HG03460 (cell line): ENCODE measurements around the gene INHA.
A peak's percentile ranks its signal among the peaks of the same experiment; 100 is the strongest.

Experiments used
- ATAC-seq: cut with Tn5 transposase; IDR thresholded peaks from one replicate; pipeline ENCODE4 v1.9.1; 2021; ENCODE audit not compliant: unreplicated experiment

INHA gene

DNA sequence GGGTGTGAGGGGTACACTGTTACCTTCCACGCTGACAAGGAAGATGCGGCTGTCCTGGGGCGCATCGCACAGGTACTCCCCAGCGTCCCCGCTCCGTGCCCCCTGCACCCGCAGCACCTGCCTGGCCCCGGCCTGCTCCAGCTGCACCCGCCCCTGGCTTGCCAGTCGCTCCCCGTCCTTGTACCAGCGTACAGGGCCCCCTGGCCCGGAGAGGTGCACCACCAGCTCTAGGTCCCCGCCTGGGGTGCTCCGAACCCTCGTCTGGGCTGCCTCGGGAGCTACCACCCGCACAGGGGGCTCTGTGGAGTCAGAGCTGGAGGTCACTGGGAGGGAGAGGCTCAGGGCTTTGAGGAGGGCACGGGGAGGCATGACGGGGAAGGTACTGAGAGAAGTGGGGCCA is 14.8 kb upstream of the INHA start:
- no peak for ATAC-seq

DNA sequence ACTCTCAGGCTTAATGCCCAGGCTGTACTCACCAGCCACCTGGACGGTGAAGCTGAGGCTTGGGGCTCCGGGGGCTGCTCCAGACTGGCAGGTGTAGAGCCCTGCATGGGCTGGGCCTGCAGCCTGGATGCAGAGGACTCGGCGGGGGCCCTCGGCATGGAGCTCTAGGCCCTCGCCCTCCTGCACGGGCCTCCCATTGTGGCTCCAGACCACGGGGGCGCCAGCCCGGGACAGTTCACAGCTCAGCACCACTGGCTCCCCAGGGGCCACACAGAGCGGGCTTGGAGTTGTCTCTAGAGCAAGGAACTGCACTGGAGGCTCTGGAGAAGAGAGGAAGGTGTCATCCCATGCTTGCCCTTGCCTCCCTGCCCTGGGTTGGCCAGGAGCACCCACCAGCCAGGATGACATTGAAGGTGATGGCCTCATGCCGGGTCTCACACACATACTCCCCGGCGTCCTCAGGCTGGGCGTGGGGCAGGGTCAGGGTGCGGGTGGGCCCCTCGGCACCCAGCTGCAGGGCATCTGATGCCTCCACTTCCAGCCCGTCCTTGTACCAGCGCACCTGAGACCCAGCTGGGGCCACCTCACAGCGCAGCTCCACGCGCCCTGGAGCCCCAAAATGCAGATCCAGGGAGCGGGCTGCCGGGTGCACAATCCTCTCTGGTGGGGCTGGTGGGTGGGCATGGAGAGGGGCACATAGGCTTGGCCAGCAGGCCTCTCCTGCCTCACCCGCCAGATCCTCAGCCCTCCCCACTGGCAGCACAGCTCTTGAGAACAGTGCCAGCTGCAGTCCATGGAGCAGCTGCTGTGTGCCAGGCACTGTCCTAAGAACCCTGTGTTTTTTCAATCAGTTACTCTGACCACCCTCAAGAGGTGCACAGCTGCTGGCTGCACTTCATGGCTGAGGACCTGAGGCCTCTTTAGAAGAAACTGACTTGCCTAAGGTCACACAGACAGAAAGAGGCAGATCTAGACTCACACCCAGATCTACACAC is 14.0 kb upstream of the INHA start:
- no peak for ATAC-seq

DNA sequence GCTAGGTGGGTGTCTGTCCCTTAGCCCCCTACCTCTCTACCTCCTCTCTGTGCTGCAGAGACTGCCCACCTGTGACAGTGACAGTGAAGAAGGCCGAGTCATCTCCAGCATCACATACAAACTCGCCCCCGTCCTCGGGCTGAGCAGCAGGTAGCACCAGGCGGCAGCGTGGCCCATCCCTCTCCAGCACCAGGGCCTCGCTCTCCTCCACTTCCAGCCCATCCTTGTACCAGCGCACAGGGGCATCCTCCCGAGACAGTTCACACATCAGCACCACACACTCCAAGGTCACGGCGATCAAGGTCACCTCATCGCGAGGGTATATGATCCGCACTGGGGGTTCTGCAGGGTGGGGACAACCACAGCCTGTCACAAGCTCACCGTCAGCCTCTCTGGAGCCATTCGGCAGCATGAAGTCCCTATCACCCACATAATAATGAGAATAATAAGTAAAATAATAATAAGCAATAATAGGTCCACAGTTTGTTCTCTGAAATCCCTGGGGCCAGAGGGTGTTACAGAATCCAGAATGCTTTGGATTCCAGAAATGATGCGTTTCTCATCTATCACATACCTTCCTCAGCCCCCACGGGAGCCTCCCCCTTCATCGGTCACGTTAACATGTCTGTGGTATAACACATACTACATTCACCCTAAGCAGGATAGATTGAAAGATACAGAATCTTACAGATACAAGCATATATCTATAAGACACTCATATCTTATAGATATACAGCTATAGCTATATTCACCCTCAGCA is 12.8 kb upstream of the INHA start:
- ATAC-seq: no peak

DNA sequence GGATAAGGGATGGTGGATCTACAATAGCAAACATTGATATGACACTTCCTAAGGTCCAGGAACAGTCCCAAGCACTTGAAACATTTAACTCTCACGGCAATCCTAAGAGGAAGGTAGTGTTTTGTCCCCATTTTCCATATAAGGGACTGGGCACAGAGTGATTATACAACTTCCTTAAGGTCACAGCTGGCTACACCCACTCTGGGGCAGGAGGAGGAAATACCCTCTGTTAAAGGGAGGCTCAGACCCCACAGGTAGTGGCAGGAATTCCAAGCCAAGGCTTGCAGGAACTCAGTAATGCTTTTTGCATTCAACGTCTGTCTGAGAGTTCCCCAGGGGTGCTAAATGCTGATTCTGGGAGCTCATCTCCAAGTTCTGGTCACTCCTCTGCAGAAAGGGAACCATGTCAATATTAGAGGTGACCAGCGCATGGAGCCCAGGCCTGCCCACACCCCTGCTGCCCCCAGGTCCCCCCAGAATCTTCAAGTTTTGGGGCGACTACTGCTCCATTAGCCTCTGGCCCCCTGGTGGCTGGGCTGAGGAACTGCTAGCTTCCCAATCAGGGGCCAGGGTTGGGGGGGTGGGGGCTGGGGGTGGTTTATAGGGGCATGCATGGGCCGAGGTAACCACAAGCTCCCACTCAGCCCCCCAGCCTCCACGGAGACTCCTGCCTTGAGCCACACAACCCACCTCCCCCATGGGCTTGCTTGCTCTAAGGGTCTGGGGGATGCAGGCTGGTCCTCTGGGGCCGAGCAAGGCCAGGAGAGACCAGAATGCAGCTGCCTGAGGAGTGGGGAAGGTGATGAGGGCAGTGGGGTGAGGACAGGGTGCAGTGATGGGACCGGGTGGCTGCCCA is 11.8 kb upstream of the INHA start:
- ATAC-seq: peak; percentile 61

DNA sequence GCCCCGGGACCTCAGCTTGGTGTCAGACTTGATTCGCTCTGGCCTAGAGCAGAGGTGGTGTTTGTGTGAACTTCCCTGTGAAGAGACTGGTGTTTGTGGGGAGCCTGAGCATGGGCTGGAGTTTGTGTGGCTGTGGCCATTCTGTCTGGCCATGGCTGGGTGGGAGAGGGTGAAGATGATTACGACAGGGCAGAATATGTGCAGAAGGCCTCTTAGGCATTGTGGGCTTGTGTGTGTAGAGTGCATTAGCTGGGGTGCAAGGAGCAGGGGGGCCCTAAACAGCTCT is 11.3 kb upstream of the INHA start:
- ATAC-seq: no peak

DNA sequence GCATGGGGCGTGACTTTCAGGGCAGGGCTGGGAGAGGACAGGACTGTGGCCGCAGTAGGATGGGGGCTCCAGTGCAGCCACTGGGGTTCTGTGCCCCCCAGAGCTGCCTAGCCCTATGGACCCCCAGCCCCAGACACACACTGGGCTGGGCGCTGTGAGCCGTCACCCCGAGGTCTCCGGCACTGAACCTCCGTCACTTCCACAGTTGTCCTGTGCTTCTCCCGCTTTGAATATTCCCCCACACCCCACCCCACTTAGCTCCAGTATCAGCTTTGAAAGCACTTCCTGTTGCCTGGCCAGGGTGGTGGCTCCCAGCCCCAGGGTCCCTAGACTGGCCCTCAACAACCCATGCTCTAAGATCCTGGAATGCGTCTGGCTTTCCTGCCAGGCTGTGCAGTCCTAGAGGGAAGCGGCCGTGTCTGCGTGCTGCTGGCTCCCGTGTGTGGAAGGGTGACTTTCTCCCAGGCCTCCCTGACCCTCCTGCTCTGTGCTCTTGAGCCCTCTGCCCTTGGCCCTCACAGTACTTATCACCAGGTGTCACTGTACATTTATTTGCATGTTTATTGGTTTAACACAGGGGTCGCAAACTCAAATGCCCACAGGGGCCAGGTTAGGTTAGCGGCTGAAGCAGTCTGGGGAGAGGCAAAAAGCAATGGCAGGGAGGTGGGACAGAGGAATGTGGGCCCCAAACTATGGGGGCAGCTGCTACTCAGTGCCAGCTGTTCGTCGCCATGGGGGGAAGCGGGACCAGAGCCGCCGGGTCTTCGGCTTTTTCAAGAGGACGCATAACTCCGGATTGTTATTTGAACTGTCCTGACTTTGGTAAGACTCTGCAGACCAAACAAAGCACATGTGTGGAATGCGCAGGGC is 10.7 kb upstream of the INHA start:
- ATAC-seq: no peak

DNA sequence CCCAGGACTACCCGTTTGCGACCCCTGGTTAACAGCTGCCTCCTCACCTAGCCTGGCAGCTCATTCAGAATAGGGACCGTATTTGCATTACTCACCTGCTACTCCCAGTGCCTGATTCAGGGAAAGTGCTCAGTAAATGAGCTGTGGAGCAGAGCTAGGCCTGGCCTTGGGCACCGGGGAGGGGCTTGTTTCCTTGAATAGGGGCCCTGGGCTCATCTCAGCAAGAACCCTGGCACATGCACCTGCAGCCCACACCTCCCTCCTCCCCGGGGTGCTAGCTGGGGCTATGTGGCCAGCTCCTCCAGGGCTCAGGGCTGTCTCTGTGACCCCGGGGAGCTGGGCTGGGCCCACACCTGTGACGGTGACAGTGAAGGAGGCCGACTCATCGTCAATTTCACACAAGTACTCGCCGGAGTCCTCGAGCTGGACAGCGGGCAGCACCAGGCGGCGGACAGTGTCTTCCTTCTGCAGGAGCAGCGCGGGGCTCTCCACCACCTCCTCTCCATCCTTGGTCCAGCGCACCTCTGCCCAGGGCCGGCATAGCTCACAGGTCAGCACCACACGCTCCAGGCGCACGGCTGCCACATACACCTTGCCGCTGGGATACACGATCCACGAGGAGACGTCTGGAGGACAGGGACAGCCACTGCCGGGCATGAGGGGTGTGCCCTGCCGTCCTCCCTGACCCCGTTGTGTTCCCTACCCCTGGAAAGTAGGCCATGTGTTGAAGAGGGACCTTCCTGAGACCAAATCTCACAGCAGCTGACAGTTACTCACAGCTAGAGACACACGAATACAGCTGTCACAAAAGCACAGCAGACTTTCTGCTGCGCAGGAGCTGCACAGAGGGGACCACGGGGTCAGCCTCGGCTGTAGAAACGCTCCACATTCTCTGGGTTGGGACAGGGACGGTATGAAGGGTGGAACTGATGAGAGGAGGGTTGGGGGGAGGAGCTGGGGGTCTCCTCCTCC is 9.8 kb upstream of the INHA start:
- ATAC-seq: no peak

DNA sequence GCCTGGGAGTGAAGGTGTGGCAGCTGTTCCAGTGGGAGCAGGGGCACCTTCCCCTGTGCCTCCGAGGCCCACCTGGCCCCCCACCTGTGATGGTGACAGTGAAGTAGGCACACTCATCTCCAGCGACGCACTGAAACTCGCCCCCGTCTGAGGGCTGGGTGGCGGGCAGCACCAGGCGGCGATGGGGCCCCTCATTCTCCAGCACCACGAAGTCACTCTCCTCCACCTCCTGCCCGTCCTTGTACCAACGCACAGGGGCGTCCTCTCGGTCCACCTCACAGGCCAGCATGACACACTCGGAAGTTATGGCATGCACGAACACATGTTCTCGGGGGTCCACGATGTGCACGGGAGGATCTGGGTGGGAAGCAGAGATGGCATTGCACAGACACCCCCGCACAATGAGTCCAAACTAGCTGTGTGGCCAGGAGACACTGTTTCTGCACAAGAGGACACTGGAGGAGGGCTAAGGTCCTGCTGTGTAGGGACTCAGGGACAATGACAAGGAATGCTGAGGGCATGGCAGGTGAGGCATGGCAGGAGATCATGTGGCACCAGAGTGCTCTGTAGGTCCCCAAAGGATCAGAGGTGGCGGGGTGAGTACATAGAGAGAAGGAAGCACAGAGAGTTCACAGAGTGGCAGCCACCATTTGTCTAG is 8.7 kb upstream of the INHA start:
- no peak for ATAC-seq

DNA sequence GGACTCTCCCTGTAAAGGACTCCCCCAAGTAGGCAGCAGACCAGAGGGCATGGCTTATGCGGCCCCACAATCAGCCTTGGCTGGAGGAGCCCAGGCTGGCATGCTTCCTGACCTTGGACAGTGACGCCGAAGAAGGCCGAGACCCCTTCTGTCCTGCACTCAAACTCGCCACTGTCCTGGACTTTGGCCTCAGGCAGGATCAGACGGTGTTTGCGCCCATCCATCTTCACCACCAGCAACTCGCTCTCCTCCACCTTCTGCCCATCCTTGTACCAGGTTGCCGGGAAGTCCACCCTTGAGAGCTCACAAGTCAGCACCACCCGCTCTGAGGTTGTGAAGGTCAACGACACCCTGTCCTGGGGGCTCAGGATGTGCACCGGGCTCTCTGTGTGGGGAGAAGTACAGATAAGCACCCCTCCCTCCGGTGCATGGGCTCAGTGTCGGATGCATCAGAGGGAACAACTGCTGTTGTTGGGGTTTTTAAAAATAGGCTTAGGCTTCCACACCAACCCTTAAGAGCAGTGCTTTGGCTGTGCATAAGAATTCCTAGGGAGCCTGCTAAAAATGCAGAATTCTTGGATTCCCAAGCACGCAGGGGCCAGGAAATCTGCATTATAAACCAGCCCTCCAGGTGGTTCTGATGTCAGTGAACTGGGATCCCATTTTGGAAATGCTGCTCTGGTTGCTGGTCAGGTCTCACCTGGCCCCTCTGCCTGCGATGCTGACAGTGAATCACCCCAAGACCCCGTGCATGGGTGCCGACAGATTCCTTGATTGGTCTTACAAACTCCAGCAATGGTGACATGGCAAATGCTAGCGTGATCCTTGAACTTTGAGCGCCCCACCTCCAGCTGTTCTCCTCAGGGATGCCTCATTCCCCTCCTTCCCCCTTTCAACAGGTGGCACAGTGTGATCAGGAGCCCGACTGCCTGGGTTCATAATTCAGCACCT is 6.7 kb upstream of the INHA start:
- no peak for ATAC-seq

DNA sequence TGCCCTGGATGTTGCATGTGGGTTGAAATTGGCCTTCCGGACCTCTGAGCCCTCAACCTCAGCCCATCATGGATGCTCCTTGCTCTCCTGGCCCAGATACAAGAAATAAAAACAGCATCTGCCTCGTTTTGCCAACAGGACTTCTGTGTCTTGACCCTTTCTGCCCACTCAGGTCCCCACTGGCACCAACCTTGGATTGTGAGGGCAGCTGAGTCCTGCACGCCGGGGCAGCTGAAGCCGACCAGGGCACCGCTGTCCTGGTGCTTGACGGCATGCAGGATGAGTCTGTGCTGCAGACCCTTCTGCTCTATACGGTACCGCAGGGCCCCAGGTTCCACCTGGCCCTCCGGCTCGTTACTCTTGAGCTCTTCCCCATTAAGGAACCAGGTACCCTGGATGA is 5.5 kb upstream of the INHA start:
- no peak for ATAC-seq

DNA sequence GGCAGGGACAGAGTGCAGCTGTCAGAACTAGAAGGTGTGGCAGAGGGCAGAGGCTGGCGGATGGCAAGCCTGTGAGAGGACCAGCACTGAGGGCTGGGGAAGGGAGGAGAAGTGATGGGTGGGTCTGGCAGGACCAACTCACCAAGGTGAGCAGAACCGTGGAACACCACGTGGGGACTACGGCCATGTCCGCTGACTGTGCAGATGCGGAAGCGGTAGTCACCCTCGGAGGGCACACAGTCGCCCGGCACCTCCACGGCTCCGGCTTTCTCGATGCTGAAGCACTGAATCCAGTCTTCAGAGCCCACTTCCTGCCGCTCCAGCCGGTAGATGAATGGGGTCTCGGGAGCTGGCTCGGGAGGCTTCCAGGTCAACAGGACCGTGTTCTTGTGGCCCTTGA is 5.0 kb upstream of the INHA start:
- ATAC-seq: no peak

DNA sequence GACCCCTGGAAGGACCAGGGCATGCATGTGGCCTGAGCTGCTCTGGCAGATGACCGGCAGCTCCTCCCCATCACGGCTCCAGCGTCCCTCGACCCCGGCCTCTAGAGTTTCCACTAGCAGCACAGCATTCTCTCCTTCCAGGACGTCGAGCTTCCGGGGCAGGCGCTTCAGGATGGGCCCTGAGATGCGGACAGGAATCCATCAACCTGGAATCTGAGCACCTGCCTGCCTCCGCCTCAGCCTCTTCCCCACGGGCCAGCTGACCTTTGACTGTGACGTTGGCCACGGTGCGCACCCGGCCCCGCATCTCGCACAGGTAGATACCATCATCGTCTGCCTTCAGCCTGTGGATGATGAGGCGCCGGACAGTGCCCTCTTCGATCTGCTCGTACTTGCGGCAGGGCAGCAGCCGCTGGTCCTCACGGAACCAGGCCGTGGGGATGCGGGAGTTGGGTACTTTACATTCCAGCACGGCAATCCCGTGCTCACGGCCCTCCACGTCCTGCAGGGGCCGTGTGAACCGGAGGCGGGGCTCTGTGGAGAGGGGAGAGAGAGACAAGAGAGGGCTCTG is 4.2 kb upstream of the INHA start:
- ATAC-seq: no peak

DNA sequence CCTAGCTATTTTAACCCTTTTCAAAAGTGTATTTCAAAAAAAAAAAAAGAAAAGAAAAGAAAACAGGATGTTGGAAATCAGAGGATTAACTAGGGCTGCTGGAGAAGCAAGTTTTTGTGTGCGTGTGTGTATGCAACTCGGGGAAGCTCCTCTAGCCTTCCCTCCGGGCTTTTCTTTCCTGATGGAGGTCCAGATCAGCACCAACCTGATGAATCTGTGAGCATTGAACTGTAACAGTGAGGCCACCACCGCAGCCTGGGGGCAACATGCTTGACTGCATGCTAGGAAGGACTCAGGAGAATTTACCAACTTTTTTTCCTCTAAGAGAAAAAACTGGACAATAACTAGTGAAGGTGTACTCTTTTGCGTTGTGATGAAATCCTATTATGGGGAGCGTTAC is 3.1 kb upstream of the INHA start:
- no peak for ATAC-seq

DNA sequence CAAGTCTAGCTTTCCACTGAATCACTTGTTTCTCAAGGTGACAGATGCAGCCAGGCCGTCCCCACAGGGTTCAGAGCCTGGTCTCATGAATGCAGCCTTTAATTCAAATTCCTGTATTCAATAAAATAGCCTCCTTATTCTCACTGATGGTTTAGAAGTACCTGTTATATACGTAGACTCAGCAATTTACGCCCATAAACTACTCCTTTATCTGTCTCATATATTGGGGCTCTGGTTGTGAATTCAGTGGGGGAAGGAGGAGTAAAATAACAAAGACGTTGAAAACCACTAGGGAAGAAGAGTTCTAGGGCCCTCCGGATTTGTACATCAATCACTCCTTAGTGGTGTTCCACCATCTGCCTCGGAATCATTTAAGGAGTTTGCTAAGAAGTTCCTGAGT is 2.5 kb upstream of the INHA start:
- ATAC-seq: no peak

DNA sequence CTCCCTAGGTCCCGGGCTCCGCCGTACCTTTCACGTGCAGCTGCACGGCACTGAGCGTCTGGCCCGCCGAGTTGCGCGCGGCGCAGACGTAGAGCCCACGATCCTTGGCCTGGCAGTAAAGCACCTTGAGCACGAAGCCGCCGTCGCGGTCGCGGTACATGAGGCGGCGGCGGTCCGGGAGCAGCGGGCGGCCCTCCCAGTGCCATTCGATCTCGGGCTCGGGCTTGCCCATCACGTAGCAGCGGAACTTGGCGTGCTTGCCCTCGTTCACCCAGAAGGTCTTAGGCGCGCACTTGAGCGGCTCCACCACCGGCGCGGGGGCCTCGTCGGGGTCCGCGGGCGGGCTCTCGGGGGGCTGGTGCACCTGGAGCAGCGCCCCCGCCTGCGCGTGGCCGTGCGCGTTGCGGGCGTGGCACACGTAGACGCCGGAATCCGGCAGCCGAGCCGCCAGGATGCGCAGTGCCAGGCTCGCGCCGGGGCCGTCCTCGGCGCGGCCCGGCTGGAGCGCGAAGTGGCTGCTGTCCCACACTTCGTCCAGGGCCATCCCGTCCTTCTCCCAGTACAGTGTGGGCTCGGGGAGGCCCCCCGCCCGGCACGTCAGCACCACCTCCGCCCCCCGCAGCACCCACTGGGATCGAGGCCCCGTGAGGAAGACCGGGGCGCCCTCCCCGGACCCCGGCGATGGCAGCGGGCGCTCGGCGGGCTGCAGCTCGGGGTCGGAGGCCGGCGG is 1.8 kb upstream of the INHA start:
- no peak for ATAC-seq

DNA sequence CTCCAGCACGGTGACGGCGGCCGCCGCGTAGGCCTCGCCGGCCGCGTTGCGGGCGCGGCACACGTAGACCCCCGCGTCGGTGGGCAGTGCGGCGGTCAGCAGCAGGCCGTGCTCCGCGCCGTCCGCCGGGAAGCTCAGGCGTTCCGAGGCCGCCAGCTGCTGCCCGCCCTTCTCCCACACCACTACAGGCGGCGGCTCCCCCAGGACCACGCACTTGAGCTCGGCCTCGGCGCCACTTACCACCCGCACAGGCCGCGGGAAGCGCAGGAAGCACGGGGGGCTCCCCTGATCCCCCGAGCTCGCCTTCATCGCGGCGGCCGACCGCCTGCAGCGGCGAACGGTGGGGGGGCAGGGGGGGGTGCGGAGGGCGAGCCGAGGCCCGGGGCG is 1.2 kb upstream of the INHA start:
- no peak for ATAC-seq
